Activated naive CD8-positive, alpha-beta T cell treated with anti-CD3 and anti-CD28 coated beads, Interleukin-2, amount 10 ng/mL, durations not matched to agents 7 days and 5 days (primary cell): ENCODE results near the gene PACRG. TPM values are rescaled to one million over a fixed set of nuclear protein-coding genes. Genes with fewer than 3 reads are reported as not detected.

Source experiments
- ATAC-seq: fragments of 150-1000 bp; cut with Tn5 transposase; one replicate; pipeline ENCODE4 v1.10.0; 2021; ENCODE audit warnings: low read depth, moderate library complexity
- POLR2A ChIA-PET: fragments of 350-600 bp; sonication (Branson Sonifier 250); formaldehyde crosslinking; loops from one replicate; lab custom pipeline; 2021; ENCODE audit warnings: antibody characterized with exemption; lab: Charles Lee
- DNase-seq: peaks from one replicate; pipeline ENCODE4 v3.0.0; 2021
- H3K27ac Mint-ChIP-seq: one replicate; pipeline ENCODE4 v1.8.0; 2022; ENCODE audit warnings: mild to moderate bottlenecking, mixed read lengths
- H3K27me3 Mint-ChIP-seq: one replicate; pipeline ENCODE4 v1.8.0; 2022; ENCODE audit warnings: mild to moderate bottlenecking, moderate library complexity, mixed read lengths
- H3K36me3 Mint-ChIP-seq: one replicate; pipeline ENCODE4 v1.8.0; 2021; ENCODE audit warnings: mild to moderate bottlenecking, mixed read lengths
- H3K4me1 Mint-ChIP-seq: one replicate; pipeline ENCODE4 v1.8.0; 2021; ENCODE audit warnings: mixed read lengths
- H3K4me3 Mint-ChIP-seq: one replicate; pipeline ENCODE4 v1.8.0; 2022; ENCODE audit warnings: mild to moderate bottlenecking, moderate library complexity, mixed read lengths
- H3K9me3 Mint-ChIP-seq: one replicate; pipeline ENCODE4 v1.8.0; 2021; ENCODE audit warnings: mixed read lengths
- total RNA-seq, 2 experiments: library from RNA; stranded (reverse); gene quantifications; one replicate each; pipeline ENCODE4 v1.2.3, GENCODE V29; 2021

Gene PACRG
- total RNA-seq, 2 experiments from 2014 or later, result 0.58 TPM; not detected in 1

- ATAC-seq (no peak), DNase-seq (no peak)
- Mint-ChIP-seq H3K27ac (no peak overlapping the region), H3K9me3 (peaks cover 8% of the 10 kb centered on the region), H3K27me3 (no peaks in the 10 kb centered on the region), H3K4me3 (no peak overlapping the region), H3K36me3 (no peaks in the 10 kb centered on the region), H3K4me1 (no peaks in the 10 kb centered on the region)
- POLR2A ChIA-PET, result no interaction called here
These were observed 329.5 kb downstream of the PACRG start for GRCh38 chr6:163057260-163057659.

- no peaks in the 10 kb centered on the region for H3K4me1 Mint-ChIP-seq
- no peak for DNase-seq
- POLR2A ChIA-PET, result no interaction called here
These were observed 335.0 kb downstream of the PACRG start for GRCh38 chr6:163062790-163063189.

DNA sequence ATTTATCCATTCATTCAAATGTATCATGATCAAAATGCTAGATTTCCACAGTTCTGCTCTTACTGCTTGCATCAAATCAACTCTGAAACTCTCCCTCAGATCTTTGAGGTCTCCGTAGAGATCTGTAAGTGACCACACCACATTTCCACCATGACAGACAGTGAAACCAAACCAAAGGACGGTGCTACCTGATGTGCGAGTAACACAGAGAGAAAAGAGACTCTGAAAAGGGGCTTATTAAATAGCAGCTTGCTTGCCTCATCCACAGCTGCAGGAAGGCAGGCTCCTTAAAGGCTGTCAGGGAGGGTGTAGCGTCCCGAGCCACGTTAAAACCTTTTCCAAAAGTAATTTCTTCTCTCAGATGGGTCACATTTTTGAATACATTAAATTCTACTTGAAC lies 335.8 kb downstream of the PACRG start:
- H3K36me3 Mint-ChIP-seq, result no peaks in the 10 kb centered on the region
- no peak overlapping the region for H3K27ac Mint-ChIP-seq
- ATAC-seq, result no peak
- H3K4me3 Mint-ChIP-seq, result no peak overlapping the region
- POLR2A ChIA-PET, result no interaction called here
- DNase-seq, result no peak
- H3K4me1 Mint-ChIP-seq, result no peaks in the 10 kb centered on the region
- H3K27me3 Mint-ChIP-seq, result no peaks in the 10 kb centered on the region
- H3K9me3 Mint-ChIP-seq, result peaks cover 4% of the 10 kb centered on the region

More at GRCh38 chr6:163062790-163063189, 335.0 kb downstream of the PACRG start:
- no peak for ATAC-seq
- no peaks in the 10 kb centered on the region for H3K36me3 Mint-ChIP-seq
- H3K27me3 Mint-ChIP-seq, result no peaks in the 10 kb centered on the region
- H3K4me3 Mint-ChIP-seq, result no peak overlapping the region
- H3K9me3 Mint-ChIP-seq, result peaks cover 4% of the 10 kb centered on the region
- H3K27ac Mint-ChIP-seq, result no peak overlapping the region

DNA sequence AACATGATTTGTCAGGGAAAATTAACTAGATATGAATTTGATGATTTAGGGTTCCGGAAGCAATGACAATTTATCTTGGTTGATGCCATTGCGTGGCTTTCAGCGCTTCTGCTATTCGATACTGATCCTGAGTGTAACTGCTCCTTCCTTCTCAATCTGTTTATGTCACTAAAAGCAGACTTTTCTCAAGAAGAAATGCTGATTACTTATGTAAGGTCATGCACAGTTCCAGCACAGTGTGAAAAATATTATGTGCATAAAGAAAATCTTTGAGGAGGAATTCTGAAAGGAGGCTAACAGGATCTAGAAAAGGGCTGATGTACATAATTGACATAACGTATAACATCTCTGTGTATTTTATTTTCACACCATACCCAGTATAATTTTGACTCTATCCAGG lies 336.6 kb downstream of the PACRG start:
- no peak overlapping the region for H3K4me3 Mint-ChIP-seq
- H3K4me1 Mint-ChIP-seq, result no peaks in the 10 kb centered on the region
- DNase-seq, result no peak
- peaks cover 4% of the 10 kb centered on the region for H3K9me3 Mint-ChIP-seq
- H3K27me3 Mint-ChIP-seq, result no peaks in the 10 kb centered on the region
- no peak overlapping the region for H3K27ac Mint-ChIP-seq
- no peaks in the 10 kb centered on the region for H3K36me3 Mint-ChIP-seq
- POLR2A ChIA-PET, result no interaction called here
- no peak for ATAC-seq

DNA sequence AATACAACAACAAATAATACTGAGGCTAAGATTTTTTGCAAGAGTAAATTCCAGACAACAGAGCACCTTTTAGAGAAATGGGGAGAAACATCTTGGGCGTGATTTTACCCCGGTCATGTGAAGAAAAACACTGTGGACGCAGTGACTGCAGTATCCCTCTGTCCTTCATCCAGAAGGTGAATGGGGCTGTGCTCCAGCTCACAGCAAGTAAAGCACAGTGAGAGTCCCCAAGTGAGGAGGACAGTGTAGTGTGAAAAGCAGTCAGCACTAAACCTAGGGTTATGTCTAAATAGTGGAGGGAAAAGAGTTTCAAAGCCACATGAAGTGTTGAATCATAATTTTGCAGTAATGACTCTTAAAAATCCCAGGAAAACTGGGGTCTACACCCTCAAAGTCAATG lies 338.4 kb downstream of the PACRG start:
- H3K9me3 Mint-ChIP-seq, result peaks cover 2% of the 10 kb centered on the region
- ATAC-seq, result no peak

DNA sequence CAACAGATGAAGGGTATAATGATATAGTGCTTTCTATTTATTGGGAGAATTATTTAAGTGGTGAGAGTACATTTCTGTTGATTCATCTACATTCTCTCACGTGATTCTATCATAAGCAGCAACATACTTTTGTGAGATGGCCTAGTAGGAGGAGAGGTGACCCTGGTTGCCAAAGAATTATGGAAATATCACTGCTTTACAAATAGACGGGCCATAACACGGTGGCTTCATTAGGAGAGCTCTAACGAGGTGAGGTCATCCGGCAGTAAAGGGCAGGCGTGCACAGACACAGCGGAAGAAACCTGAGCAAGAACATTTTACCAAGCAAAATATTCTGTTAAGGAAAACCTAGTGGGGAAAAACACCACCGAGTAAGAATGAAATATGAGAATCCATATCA lies 349.4 kb downstream of the PACRG start:
- Mint-ChIP-seq H3K27ac (no peak overlapping the region), H3K9me3 (peaks cover 2% of the 10 kb centered on the region), H3K4me1 (no peaks in the 10 kb centered on the region), H3K27me3 (no peaks in the 10 kb centered on the region), H3K36me3 (no peaks in the 10 kb centered on the region), H3K4me3 (no peak overlapping the region)
- POLR2A ChIA-PET, result no interaction called here
- DNase-seq, result no peak
- ATAC-seq, result no peak

More for the DNA sequence above, 338.4 kb downstream of the PACRG start:
- Mint-ChIP-seq H3K4me1 (no peaks in the 10 kb centered on the region), H3K36me3 (no peaks in the 10 kb centered on the region), H3K27me3 (no peaks in the 10 kb centered on the region), H3K27ac (no peak overlapping the region), H3K4me3 (no peak overlapping the region)
- POLR2A ChIA-PET, result no interaction called here
- DNase-seq, result no peak

GRCh38 chr6:163078712-163079111 lies 350.9 kb downstream of the PACRG start:
- Mint-ChIP-seq H3K4me1 (no peaks in the 10 kb centered on the region), H3K4me3 (no peak overlapping the region), H3K27me3 (no peaks in the 10 kb centered on the region), H3K9me3 (peaks cover 2% of the 10 kb centered on the region), H3K36me3 (no peaks in the 10 kb centered on the region), H3K27ac (no peak overlapping the region)
- POLR2A ChIA-PET, result no interaction called here
- no peak for DNase-seq
- ATAC-seq, result no peak

GRCh38 chr6:163080228-163080627 lies 352.5 kb downstream of the PACRG start:
- no peaks in the 10 kb centered on the region for H3K4me1 Mint-ChIP-seq
- DNase-seq (no peak), ATAC-seq (no peak)
- no peaks in the 10 kb centered on the region for H3K36me3 Mint-ChIP-seq
- POLR2A ChIA-PET, result no interaction called here
- H3K27me3 Mint-ChIP-seq, result peaks cover 2% of the 10 kb centered on the region
- H3K4me3 Mint-ChIP-seq, result no peak overlapping the region
- H3K9me3 Mint-ChIP-seq, result peaks cover 2% of the 10 kb centered on the region
- no peak overlapping the region for H3K27ac Mint-ChIP-seq

- no peak for DNase-seq
- no peak for ATAC-seq
- Mint-ChIP-seq H3K9me3 (peaks cover 1% of the 10 kb centered on the region), H3K4me3 (no peak overlapping the region), H3K27me3 (peaks cover 2% of the 10 kb centered on the region), H3K27ac (no peak overlapping the region), H3K36me3 (no peaks in the 10 kb centered on the region), H3K4me1 (no peaks in the 10 kb centered on the region)
- POLR2A ChIA-PET, result no interaction called here
These were observed 355.4 kb downstream of the PACRG start for GRCh38 chr6:163083141-163083540.

- H3K4me3 Mint-ChIP-seq, result no peak overlapping the region
- H3K36me3 Mint-ChIP-seq, result no peaks in the 10 kb centered on the region
- H3K9me3 Mint-ChIP-seq, result peaks cover 1% of the 10 kb centered on the region
- POLR2A ChIA-PET, result no interaction called here
- no peak for ATAC-seq
- no peaks in the 10 kb centered on the region for H3K4me1 Mint-ChIP-seq
- peaks cover 2% of the 10 kb centered on the region for H3K27me3 Mint-ChIP-seq
- H3K27ac Mint-ChIP-seq, result no peak overlapping the region
- no peak for DNase-seq
These were observed 357.7 kb downstream of the PACRG start for GRCh38 chr6:163085426-163085825.

- no peak for ATAC-seq
These were observed 358.3 kb downstream of the PACRG start for GRCh38 chr6:163085861-163086623.

DNA sequence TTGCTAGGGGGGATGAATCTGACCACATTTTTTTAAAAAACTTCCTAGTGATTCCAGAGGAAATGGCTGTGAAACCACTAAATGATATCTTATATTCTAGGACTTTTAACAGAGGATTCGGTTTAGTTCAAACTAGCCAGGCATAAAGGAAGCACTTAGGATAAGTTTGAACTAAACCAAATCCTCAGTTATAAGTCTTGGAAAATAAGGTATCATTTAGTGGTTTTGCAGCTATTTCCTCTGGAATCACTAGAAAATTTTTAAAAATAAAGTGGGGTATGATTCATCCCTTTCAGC lies 358.8 kb downstream of the PACRG start:
- no peak for DNase-seq
- peaks cover 2% of the 10 kb centered on the region for H3K27me3 Mint-ChIP-seq
- H3K36me3 Mint-ChIP-seq, result no peaks in the 10 kb centered on the region
- H3K4me3 Mint-ChIP-seq, result no peak overlapping the region
- no peak for ATAC-seq
- H3K9me3 Mint-ChIP-seq, result peaks cover 1% of the 10 kb centered on the region
- POLR2A ChIA-PET, result no interaction called here
- H3K27ac Mint-ChIP-seq, result no peak overlapping the region
- H3K4me1 Mint-ChIP-seq, result no peaks in the 10 kb centered on the region

More at GRCh38 chr6:163085861-163086623, 358.3 kb downstream of the PACRG start:
- POLR2A ChIA-PET, result no interaction called here
- H3K9me3 Mint-ChIP-seq, result peaks cover 1% of the 10 kb centered on the region
- H3K4me3 Mint-ChIP-seq, result no peak overlapping the region
- no peak overlapping the region for H3K27ac Mint-ChIP-seq
- peaks cover 2% of the 10 kb centered on the region for H3K27me3 Mint-ChIP-seq
- no peak for DNase-seq
- H3K36me3 Mint-ChIP-seq, result no peaks in the 10 kb centered on the region
- H3K4me1 Mint-ChIP-seq, result no peaks in the 10 kb centered on the region

DNA sequence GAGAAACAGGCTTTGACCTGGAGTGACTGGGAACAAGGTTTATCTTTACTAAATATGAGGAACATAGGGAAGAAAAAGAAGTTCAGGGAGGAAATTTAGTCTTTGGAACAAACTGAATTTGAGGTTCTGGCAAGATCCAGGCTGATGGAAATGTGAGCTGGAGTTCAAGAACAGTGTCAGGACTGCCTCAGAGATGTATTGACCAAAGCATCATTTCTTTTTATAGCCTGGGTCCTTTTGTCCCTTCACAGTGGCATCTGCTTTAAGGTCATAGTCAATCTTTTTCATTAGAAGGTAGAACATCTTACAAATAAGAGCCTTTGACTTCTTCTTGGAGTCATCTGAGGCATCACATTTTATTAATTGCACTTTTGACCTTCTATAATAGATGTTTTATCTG lies 360.2 kb downstream of the PACRG start:
- no peak overlapping the region for H3K27ac Mint-ChIP-seq

GRCh38 chr6:163092876-163093275 lies 365.1 kb downstream of the PACRG start:
- Mint-ChIP-seq H3K36me3 (no peaks in the 10 kb centered on the region), H3K4me3 (no peak overlapping the region), H3K4me1 (no peaks in the 10 kb centered on the region), H3K9me3 (no peaks in the 10 kb centered on the region), H3K27me3 (no peaks in the 10 kb centered on the region), H3K27ac (no peak overlapping the region)
- ATAC-seq, result no peak
- POLR2A ChIA-PET, result no interaction called here
- DNase-seq, result no peak

More for the DNA sequence above, 360.2 kb downstream of the PACRG start:
- H3K36me3 Mint-ChIP-seq, result no peaks in the 10 kb centered on the region
- DNase-seq, result no peak
- POLR2A ChIA-PET, result no interaction called here
- no peak overlapping the region for H3K4me3 Mint-ChIP-seq
- no peaks in the 10 kb centered on the region for H3K4me1 Mint-ChIP-seq
- H3K9me3 Mint-ChIP-seq, result peaks cover 1% of the 10 kb centered on the region
- ATAC-seq, result no peak
- peaks cover 2% of the 10 kb centered on the region for H3K27me3 Mint-ChIP-seq
